Trophoblast cell (in vitro differentiated cells and primary cell): ENCODE results near the gene PCDHB8.
"Not testable (repeated sequence)": the region's sequence is repeated elsewhere in the genome, so short reads cannot be mapped to it uniquely, and the experiment has no call there.

Source experiments
- DNase-seq, 2 donors: peaks; one replicate each; pipeline ENCODE4 v3.0.0-alpha.2; 2016
- H2AFZ ChIP-seq: 2 replicates; pipeline ENCODE4 v1.6.1; 2013; ENCODE audit warnings: low read length, moderate library complexity, mild to moderate bottlenecking; ENCODE audit not compliant: insufficient read depth, poor library complexity
- H2AK5ac ChIP-seq: 2 replicates; pipeline ENCODE4 v1.6.1; 2013; ENCODE audit warnings: mild to moderate bottlenecking, low read length
- H2BK120ac ChIP-seq: 2 replicates; pipeline ENCODE4 v1.6.1; 2013; ENCODE audit warnings: low read length, mild to moderate bottlenecking, moderate library complexity; ENCODE audit not compliant: insufficient read depth, poor library complexity
- H2BK12ac ChIP-seq: 2 replicates; pipeline ENCODE4 v1.6.1; 2013; ENCODE audit warnings: mild to moderate bottlenecking, low read length, moderate library complexity
- H2BK5ac ChIP-seq: 2 replicates; pipeline ENCODE4 v1.6.1; 2013; ENCODE audit warnings: low read length, low read depth, moderate library complexity, mild to moderate bottlenecking; ENCODE audit not compliant: poor library complexity
- H3K14ac ChIP-seq: 2 replicates; pipeline ENCODE4 v1.6.1; 2013; ENCODE audit warnings: mild to moderate bottlenecking, low read length
- H3K18ac ChIP-seq: 2 replicates; pipeline ENCODE4 v1.6.1; 2013; ENCODE audit warnings: mild to moderate bottlenecking, low read length
- H3K23ac ChIP-seq: 2 replicates; pipeline ENCODE4 v1.6.1; 2013; ENCODE audit warnings: low read length
- H3K27ac ChIP-seq: 2 replicates; pipeline ENCODE4 v1.5.1; 2013; ENCODE audit warnings: low read depth, mild to moderate bottlenecking, inconsistent platforms, low read length, moderate library complexity
- H3K27me3 ChIP-seq: 2 replicates; pipeline ENCODE4 v1.6.1; 2013; ENCODE audit warnings: inconsistent platforms, mild to moderate bottlenecking, low read length, moderate library complexity; ENCODE audit not compliant: insufficient read depth
- H3K36me3 ChIP-seq, 2 experiments: 1 replicate in 1 of 2; 2 replicates in 1 of 2; pipeline ENCODE4 v1.6.1; 2013; ENCODE audit warnings: low read length in 2 of 2, mild to moderate bottlenecking in 2 of 2, moderate library complexity in 1 of 2; ENCODE audit not compliant: insufficient read depth in 2 of 2, control insufficient read depth in 1 of 2
- H3K4ac ChIP-seq: 2 replicates; pipeline ENCODE4 v1.6.1; 2013; ENCODE audit warnings: low read depth, mild to moderate bottlenecking, low read length, moderate library complexity
- H3K4me1 ChIP-seq, 2 experiments: 1 replicate in 1 of 2; 2 replicates in 1 of 2; pipeline ENCODE4 v1.6.1; 2013; ENCODE audit warnings: low read length in 2 of 2, mild to moderate bottlenecking in 2 of 2, moderate library complexity in 1 of 2; ENCODE audit not compliant: insufficient read depth in 2 of 2, control insufficient read depth in 1 of 2
- H3K4me2 ChIP-seq: 2 replicates; pipeline ENCODE4 v1.6.1; 2013; ENCODE audit warnings: inconsistent platforms, mild to moderate bottlenecking, low read length, moderate library complexity
- H3K4me3 ChIP-seq: 2 replicates; pipeline ENCODE4 v1.5.1; 2013; ENCODE audit warnings: mild to moderate bottlenecking, low read depth, low read length, inconsistent platforms
- H3K79me1 ChIP-seq: one replicate; pipeline ENCODE4 v1.6.1; 2013; ENCODE audit warnings: low read length
- H3K79me2 ChIP-seq: 2 replicates; pipeline ENCODE4 v1.6.1; 2013; ENCODE audit warnings: low read length, mild to moderate bottlenecking; ENCODE audit not compliant: control insufficient read depth, insufficient read depth, poor library complexity
- H3K9ac ChIP-seq: 2 replicates; pipeline ENCODE4 v1.6.1; 2013; ENCODE audit warnings: mild to moderate bottlenecking, low read length
- H3K9me3 ChIP-seq: 2 replicates; pipeline ENCODE4 v1.6.1; 2013; ENCODE audit warnings: low read depth, mild to moderate bottlenecking, control low read depth, inconsistent platforms, low read length; ENCODE audit not compliant: insufficient read depth
- H4K12ac ChIP-seq: 2 replicates; pipeline ENCODE4 v1.6.1; 2013; ENCODE audit warnings: low read depth, mild to moderate bottlenecking, low read length, moderate library complexity
- H4K8ac ChIP-seq: 2 replicates; pipeline ENCODE4 v1.6.1; 2013; ENCODE audit warnings: low read depth, mild to moderate bottlenecking, low read length, moderate library complexity
- H4K91ac ChIP-seq: one replicate; pipeline ENCODE4 v1.6.1; 2013; ENCODE audit warnings: low read depth, mild to moderate bottlenecking, low read length, moderate library complexity
- WGBS: extraction: QIAGEN DNeasy Blood & Tissue Kit; methylation state at CpG from one replicate; pipeline ENCODE4 v1.1.7; 2013; ENCODE audit warnings: missing lambda C conversion rate; ENCODE audit not compliant: insufficient read length, insufficient coverage; ENCODE audit errors: extremely low coverage; 5-methylcytosine and 5-hydroxymethylcytosine counted together

The PCDHB8 gene

GRCh38 chr5:141152096-141152495 lies 25.5 kb upstream of the PCDHB8 start:
- H3K27ac ChIP-seq, H3K14ac ChIP-seq, H3K4me3 ChIP-seq, H4K8ac ChIP-seq, H3K79me1 ChIP-seq, H4K12ac ChIP-seq, H3K36me3 ChIP-seq, H3K9me3 ChIP-seq, H3K27me3 ChIP-seq, H2AK5ac ChIP-seq, H2BK120ac ChIP-seq, H2BK12ac ChIP-seq, H2AFZ ChIP-seq, DNase-seq, H3K4me1 ChIP-seq, H2BK5ac ChIP-seq, H3K4ac ChIP-seq, H3K79me2 ChIP-seq, H3K9ac ChIP-seq, H3K23ac ChIP-seq, H3K4me2 ChIP-seq, H4K91ac ChIP-seq, H3K18ac ChIP-seq: not testable (repeated sequence)
- no CpG with 5 or more reads among the region's 36 CpGs for WGBS

- Histone ChIP-seq H3K4me2 (no peak overlapping the region), H3K14ac (no peak overlapping the region), H3K27ac (no peak overlapping the region), H3K18ac (no peak overlapping the region), H3K4ac (no peak overlapping the region), H2AK5ac (no peak overlapping the region), H2BK12ac (no peak overlapping the region), H3K9ac (no peak overlapping the region), H4K8ac (no peak overlapping the region), H3K27me3 (no peaks in the 10 kb centered on the region), H3K4me3 (no peak overlapping the region), H4K91ac (no peak overlapping the region), H3K79me1 (no peaks in the 10 kb centered on the region), H2BK5ac (no peak overlapping the region), H3K4me1 (no peaks in the 10 kb centered on the region), H2AFZ (no peak overlapping the region), H4K12ac (no peak overlapping the region), H3K9me3 (peaks cover 2% of the 10 kb centered on the region), H3K36me3 (no peaks in the 10 kb centered on the region), H3K23ac (no peak overlapping the region), H2BK120ac (no peak overlapping the region), H3K79me2 (no peaks in the 10 kb centered on the region)
- DNase-seq: no peak
- no CpG with 5 or more reads among the region's 21 CpGs for WGBS
These were observed 21.8 kb upstream of the PCDHB8 start for GRCh38 chr5:141155540-141156374.

GRCh38 chr5:141157356-141157755 lies 20.2 kb upstream of the PCDHB8 start:
- not testable (repeated sequence) for H3K9me3 ChIP-seq, H2BK120ac ChIP-seq, H3K4me1 ChIP-seq, H4K8ac ChIP-seq, H2AK5ac ChIP-seq, H3K23ac ChIP-seq, H2BK5ac ChIP-seq, H3K9ac ChIP-seq, H3K18ac ChIP-seq, H3K27ac ChIP-seq, H3K4me2 ChIP-seq, H3K27me3 ChIP-seq, H3K4ac ChIP-seq, H3K14ac ChIP-seq, H4K91ac ChIP-seq, H3K36me3 ChIP-seq, H4K12ac ChIP-seq, H3K79me1 ChIP-seq, H2BK12ac ChIP-seq, H3K79me2 ChIP-seq, H3K4me3 ChIP-seq, H2AFZ ChIP-seq, DNase-seq
- no CpG with 5 or more reads among the region's 38 CpGs for WGBS

GRCh38 chr5:141157901-141158300 lies 19.7 kb upstream of the PCDHB8 start:
- no CpG with 5 or more reads among the region's 28 CpGs for WGBS
- not testable (repeated sequence) for H2AFZ ChIP-seq, H4K8ac ChIP-seq, H2BK120ac ChIP-seq, H3K18ac ChIP-seq, H2BK12ac ChIP-seq, H4K91ac ChIP-seq, H3K36me3 ChIP-seq, H3K4me2 ChIP-seq, DNase-seq, H3K4me1 ChIP-seq, H3K27ac ChIP-seq, H3K4ac ChIP-seq, H3K14ac ChIP-seq, H3K9ac ChIP-seq, H3K27me3 ChIP-seq, H2BK5ac ChIP-seq, H4K12ac ChIP-seq, H3K23ac ChIP-seq, H3K79me1 ChIP-seq, H3K79me2 ChIP-seq, H3K4me3 ChIP-seq, H3K9me3 ChIP-seq, H2AK5ac ChIP-seq
